Suppressor macrophage treated with lipopolysaccharide for 1 hour (primary cell): ENCODE measurements around the gene CHST15.

Experiments used
- DNase-seq, 3 donors: peaks; one replicate each; pipeline ENCODE4 v3.0.0-alpha.2; 2020 to 2022

Gene CHST15

GRCh38 chr10:124096494-124096893, 3.1 kb upstream of the CHST15 start:
- DNase-seq = no peak

GRCh38 chr10:124095801-124096200, 2.4 kb upstream of the CHST15 start:
- DNase-seq = peak; percentile 39 to 61 (median 59)

- DNase-seq = no peak
Observed at GRCh38 chr10:124095096-124095495, 1.7 kb upstream of the CHST15 start.

GRCh38 chr10:124094419-124094785, 1.0 kb upstream of the CHST15 start:
- DNase-seq = peak; percentile 54 to 70 (median 67)

- DNase-seq = peak; percentile 64 to 74 (median 68)
Observed at GRCh38 chr10:124093774-124094418, 498 bp upstream of the CHST15 start.

- DNase-seq = peak; percentile 77 to 91 (median 80)
Observed at GRCh38 chr10:124092250-124092859, 1.0 kb downstream of the CHST15 start.

- peak; percentile 69 to 78 (median 72) for DNase-seq
Observed at GRCh38 chr10:124091646-124092249, 1.6 kb downstream of the CHST15 start.

GRCh38 chr10:124090601-124091209, 2.7 kb downstream of the CHST15 start:
- no peak for DNase-seq

GRCh38 chr10:124089859-124090258, 3.5 kb downstream of the CHST15 start:
- DNase-seq = no peak

GRCh38 chr10:124088915-124089314, 4.5 kb downstream of the CHST15 start:
- peak; percentile 45 to 57 (median 54) for DNase-seq

- peak in 1 of 3 donors; percentile 32 for DNase-seq
Observed at GRCh38 chr10:124087672-124088634, 5.4 kb downstream of the CHST15 start.

- no peak for DNase-seq
Observed at GRCh38 chr10:124086787-124087671, 6.4 kb downstream of the CHST15 start.

- no peak for DNase-seq
Observed at GRCh38 chr10:124086097-124086710, 7.2 kb downstream of the CHST15 start.

- no peak for DNase-seq
Observed at GRCh38 chr10:124085680-124086079, 7.7 kb downstream of the CHST15 start.

- no peak for DNase-seq
Observed at GRCh38 chr10:124084708-124085107, 8.7 kb downstream of the CHST15 start.

- peak; percentile 82 to 84 (median 84) for DNase-seq
Observed at GRCh38 chr10:124083740-124084397, 9.5 kb downstream of the CHST15 start.

GRCh38 chr10:124083047-124083739, 10.2 kb downstream of the CHST15 start:
- DNase-seq = no peak

- no peak for DNase-seq
Observed at GRCh38 chr10:124082555-124082954, 10.8 kb downstream of the CHST15 start.

GRCh38 chr10:124081547-124082140, 11.8 kb downstream of the CHST15 start:
- DNase-seq = no peak
